ENCODE measurements around the gene SOX8. TPM values are rescaled to one million over a fixed set of nuclear protein-coding genes. Genes with fewer than 3 reads are reported as not detected.

The SOX8 gene
- 0.33 and 0.34 TPM in 2 replicates for total RNA-seq

GRCh38 chr16:981695-982144 lies at the start of gene SOX8:
Gene SOX8 (plus strand): TSS chr16:981770. CDS start chr16:981923, 153 bp downstream.

GRCh38 chr16:970766-971581 lies 10.6 kb upstream of the SOX8 start, which contains the start of gene LMF1:
Gene LMF1 (minus strand): TSS chr16:970984. CDS start chr16:970980, 4 bp downstream.

Other genes with a start within 250 kb of the SOX8 start
- gene CIAO3, start 240.8 kb upstream of the SOX8 start, total RNA-seq, result 23.0 and 30.9 TPM in 2 replicates
- 0.17 TPM in 1 of 2 replicates, not detected in the other for gene MSLN, start 221.0 kb upstream of the SOX8 start, total RNA-seq
- 19.3 and 19.5 TPM in 2 replicates for gene RPUSD1, start 193.4 kb upstream of the SOX8 start, total RNA-seq
- 3.1 and 3.3 TPM in 2 replicates for gene CHTF18, start 193.2 kb upstream of the SOX8 start, total RNA-seq
- not detected in 2 replicates for gene GNG13, start 181.0 kb upstream of the SOX8 start, total RNA-seq
- 6.1 and 8.2 TPM in 2 replicates for gene LMF1, start 10.8 kb upstream of the SOX8 start, total RNA-seq
- 0.22 and 0.77 TPM in 2 replicates for gene SSTR5, start 91.0 kb downstream of the SOX8 start, total RNA-seq
- not detected in 2 replicates for gene C1QTNF8, start 114.5 kb downstream of the SOX8 start, total RNA-seq
- 0.09 and 0.11 TPM in 2 replicates for gene CACNA1H, start 171.3 kb downstream of the SOX8 start, total RNA-seq
- gene TPSG1, start 243.5 kb downstream of the SOX8 start, total RNA-seq, result not detected in 2 replicates
- gene TPSB2, start 248.4 kb downstream of the SOX8 start, total RNA-seq, result not detected in 2 replicates

All from dermis lymphatic vessel endothelial cell (primary cell).